RWPE1 (cell line): Measurements from ENCODE around the gene FN1.

Experiments
- CTCF ChIA-PET: fragments of 350-600 bp; sonication (Branson Sonifier 250); formaldehyde crosslinking; extraction: SDS; loops from one replicate; lab custom pipeline; 2021; lab: Yijun Ruan, JAX
- POLR2A ChIA-PET: fragments of 400-600 bp; formaldehyde crosslinking; extraction: SDS; loops from one replicate; lab custom pipeline; 2020; ENCODE audit warnings: antibody characterized with exemption; ENCODE audit not compliant: low non-redundant PET; lab: Yijun Ruan, JAX
- DNase-seq: peaks from one replicate; pipeline ENCODE4 v3.0.0; 2012; ENCODE audit warnings: low spot score
- H3K27ac ChIP-seq: fragments of 450-650 bp; 2 replicates; pipeline ENCODE4 v1.5.1; 2017
- CTCF ChIP-seq: fragments of 450-650 bp; conservative IDR thresholded peaks from 2 replicates; pipeline ENCODE4 v1.5.1; 2017; ENCODE audit warnings: low read depth, mild to moderate bottlenecking

The FN1 gene

GRCh38 chr2:215403441-215404347 is 32.2 kb downstream of the FN1 start:
- ChIA-PET CTCF (interaction anchor here (0.6 kb wide), 1 partner anchor 123 kb away, joined by 3 read pairs; no protein-coding TSS in a partner anchor), POLR2A (interaction anchor here (0.6 kb wide), 1 partner anchor 1181 kb away, joined by 4 read pairs; no protein-coding TSS in a partner anchor)
- DNase-seq, result no peak
- TF ChIP-seq CTCF, result no peak
- H3K27ac ChIP-seq, result no peak overlapping the region

GRCh38 chr2:215401896-215402379 is 33.9 kb downstream of the FN1 start:
- no peak for DNase-seq
- no peak overlapping the region for H3K27ac ChIP-seq
- ChIA-PET CTCF (interaction anchor here (0.7 kb wide), 1 partner anchor 37 kb away, joined by 3 read pairs; no protein-coding TSS in a partner anchor), POLR2A (no interaction called here)
- TF ChIP-seq CTCF, result no peak

- no peak for TF ChIP-seq CTCF
- no peak overlapping the region for H3K27ac ChIP-seq
- DNase-seq, result no peak
- CTCF ChIA-PET, result no interaction called here
- POLR2A ChIA-PET, result no interaction called here
Measured at GRCh38 chr2:215399067-215399716, 36.7 kb downstream of the FN1 start.

GRCh38 chr2:215397632-215398341 is 38.1 kb downstream of the FN1 start:
- ChIA-PET POLR2A (no interaction called here), CTCF (no interaction called here)
- H3K27ac ChIP-seq, result no peak overlapping the region
- DNase-seq, result no peak
- no peak for TF ChIP-seq CTCF

- POLR2A ChIA-PET, result no interaction called here
- TF ChIP-seq CTCF, result no peak
- DNase-seq, result no peak
- CTCF ChIA-PET, result interaction anchor here (0.7 kb wide), 1 partner anchor 262 kb away, joined by 3 read pairs; no protein-coding TSS in a partner anchor
- H3K27ac ChIP-seq, result no peak overlapping the region
Measured at GRCh38 chr2:215396595-215397313, 39.1 kb downstream of the FN1 start.
